GM13976 (cell line): ENCODE results near the gene HSDL2.
"Not testable (repeated sequence)": the region's sequence is repeated elsewhere in the genome, so short reads cannot be mapped to it uniquely, and the experiment has no call there.

ENCODE experiments used
- DNase-seq: peaks from one replicate; pipeline ENCODE4 v3.0.0; 2012; ENCODE audit warnings: low spot score
- in situ Hi-C: fragments of 300-500 bp; cut with MboI; formaldehyde crosslinking; loops from one replicate; pipeline ENCODE4 v1.12.0; 2022; ENCODE audit warnings: low sequenced_read_pairs, mixed read lengths, inconsistent platforms; ENCODE audit not compliant: unreplicated experiment
- TF ChIP-seq, protein P1 (sequence below): IDR thresholded peaks from 2 replicates; pipeline ENCODE4 v1.5.1; 2012; ENCODE audit warnings: borderline replicate concordance, mild to moderate bottlenecking; ENCODE audit not compliant: insufficient read depth; ENCODE audit errors: extremely low read depth, missing control alignments, control extremely low read depth

The HSDL2 gene

DNA sequence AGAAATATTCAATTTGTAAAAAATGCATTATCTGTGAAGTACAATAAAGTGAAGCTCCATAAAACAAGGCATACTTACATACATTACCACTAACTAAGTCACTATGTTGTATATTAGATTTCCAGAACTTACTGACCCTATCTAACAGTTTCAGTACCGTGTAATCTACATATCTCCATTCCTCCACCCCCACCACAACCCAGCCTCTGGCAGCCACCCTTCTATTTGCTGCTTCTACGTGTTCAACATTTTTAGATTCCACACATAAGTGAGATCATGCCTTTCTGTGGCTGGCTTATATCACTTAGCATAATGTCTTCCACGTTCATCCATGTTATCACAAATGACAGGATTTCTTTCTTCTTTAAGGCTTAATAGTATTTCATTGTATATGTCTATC lies 15.1 kb upstream of the HSDL2 start:
- TF ChIP-seq, protein P1, sequence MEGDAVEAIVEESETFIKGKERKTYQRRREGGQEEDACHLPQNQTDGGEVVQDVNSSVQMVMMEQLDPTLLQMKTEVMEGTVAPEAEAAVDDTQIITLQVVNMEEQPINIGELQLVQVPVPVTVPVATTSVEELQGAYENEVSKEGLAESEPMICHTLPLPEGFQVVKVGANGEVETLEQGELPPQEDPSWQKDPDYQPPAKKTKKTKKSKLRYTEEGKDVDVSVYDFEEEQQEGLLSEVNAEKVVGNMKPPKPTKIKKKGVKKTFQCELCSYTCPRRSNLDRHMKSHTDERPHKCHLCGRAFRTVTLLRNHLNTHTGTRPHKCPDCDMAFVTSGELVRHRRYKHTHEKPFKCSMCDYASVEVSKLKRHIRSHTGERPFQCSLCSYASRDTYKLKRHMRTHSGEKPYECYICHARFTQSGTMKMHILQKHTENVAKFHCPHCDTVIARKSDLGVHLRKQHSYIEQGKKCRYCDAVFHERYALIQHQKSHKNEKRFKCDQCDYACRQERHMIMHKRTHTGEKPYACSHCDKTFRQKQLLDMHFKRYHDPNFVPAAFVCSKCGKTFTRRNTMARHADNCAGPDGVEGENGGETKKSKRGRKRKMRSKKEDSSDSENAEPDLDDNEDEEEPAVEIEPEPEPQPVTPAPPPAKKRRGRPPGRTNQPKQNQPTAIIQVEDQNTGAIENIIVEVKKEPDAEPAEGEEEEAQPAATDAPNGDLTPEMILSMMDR: no peak
- in situ Hi-C loops: loop anchor here (10.0 to 25.0 kb wide), 2 partner anchors 452 to 610 kb away; no protein-coding TSS in a partner anchor
- DNase-seq: no peak

DNA sequence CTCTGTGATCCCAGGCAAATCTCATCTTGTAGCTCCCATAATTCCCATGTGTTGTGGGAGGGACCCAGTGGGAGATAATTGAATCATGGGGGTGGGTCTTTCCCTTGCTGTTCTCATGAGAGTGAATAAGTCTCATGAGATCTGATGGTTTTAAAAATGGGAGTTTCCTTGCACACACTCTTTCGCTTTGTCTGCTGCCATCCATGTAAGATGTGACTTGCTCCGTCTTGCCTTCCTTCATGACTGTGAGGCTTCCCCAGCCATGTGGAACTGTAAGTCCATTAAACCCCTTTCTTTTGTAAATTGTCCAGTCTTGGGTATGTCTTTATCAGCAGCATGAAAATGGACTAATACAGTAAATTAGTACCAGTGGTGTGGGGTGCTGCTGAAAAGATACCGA lies 14.7 kb upstream of the HSDL2 start:
- not testable (repeated sequence) for DNase-seq
- in situ Hi-C loops: loop anchor here (10.0 to 25.0 kb wide), 2 partner anchors 453 to 610 kb away; no protein-coding TSS in a partner anchor

DNA sequence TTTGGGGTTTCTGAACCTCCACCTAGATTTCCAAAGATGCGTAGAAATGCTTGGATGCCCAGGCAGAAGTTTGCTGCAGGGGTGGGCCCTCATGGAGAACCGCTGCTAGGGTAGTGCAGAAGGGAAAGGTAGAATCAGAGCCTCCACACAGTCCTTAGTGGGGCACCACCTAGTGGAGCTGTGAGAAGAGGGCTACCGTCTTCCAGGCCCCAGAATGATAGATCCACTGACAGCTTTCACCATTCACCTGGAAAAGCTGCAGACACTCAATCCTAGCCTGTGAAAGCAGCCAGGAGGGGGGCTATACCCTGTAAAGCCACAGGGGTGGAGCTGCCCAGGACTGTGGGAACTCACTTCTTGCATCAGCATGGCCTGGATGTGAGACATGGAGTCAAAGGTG lies 13.3 kb upstream of the HSDL2 start:
- no peak for DNase-seq
- in situ Hi-C loops: loop anchor here (10.0 to 25.0 kb wide), 2 partner anchors 454 to 612 kb away; no protein-coding TSS in a partner anchor
- TF ChIP-seq, protein P1: no peak

DNA sequence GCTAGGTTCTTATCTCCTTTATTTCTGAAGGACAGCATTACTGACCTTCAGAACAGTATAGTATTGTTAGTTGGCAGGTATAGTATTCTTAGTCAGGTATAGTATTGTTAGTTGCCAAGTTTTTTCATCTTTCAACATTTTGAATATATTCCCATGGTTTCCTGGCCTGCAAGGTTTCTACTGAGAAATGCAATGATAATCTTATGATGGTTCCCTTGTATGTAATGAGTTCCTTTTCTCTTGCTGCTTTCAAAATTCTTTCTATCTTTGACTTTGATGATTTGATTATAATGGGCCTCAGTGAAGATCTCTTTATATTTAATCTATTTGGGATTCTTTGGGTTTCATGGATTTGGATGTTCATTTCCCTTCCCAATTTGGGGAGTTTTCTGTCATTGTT lies 12.4 kb upstream of the HSDL2 start:
- in situ Hi-C loops: loop anchor here (10.0 to 25.0 kb wide), 2 partner anchors 455 to 613 kb away; no protein-coding TSS in a partner anchor

DNA sequence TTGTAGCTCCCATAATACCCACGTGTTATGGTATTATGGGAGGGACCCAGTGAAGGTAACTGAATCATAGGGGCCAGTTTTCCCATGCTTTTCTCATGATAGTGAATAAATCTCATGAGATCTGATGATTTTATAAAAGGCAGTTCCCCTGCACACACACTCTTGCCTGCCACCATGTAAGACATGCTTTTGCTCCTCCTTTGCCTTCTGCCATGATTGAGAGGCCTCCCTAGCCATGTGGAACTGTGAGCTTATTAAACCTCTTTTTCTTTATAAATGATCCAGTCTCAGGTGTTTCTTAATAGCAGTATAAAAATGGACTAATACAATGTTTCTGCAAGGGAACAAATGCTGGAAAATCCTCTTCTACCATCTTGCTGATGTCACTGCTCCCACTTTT lies 10.1 kb upstream of the HSDL2 start:
- DNase-seq: no peak
- TF ChIP-seq, protein P1: no peak
- in situ Hi-C loops: loop anchor here (10.0 to 25.0 kb wide), 2 partner anchors 458 to 615 kb away; no protein-coding TSS in a partner anchor

More for the DNA sequence above, 12.4 kb upstream of the HSDL2 start:
- TF ChIP-seq, protein P1: no peak
- DNase-seq: no peak

DNA sequence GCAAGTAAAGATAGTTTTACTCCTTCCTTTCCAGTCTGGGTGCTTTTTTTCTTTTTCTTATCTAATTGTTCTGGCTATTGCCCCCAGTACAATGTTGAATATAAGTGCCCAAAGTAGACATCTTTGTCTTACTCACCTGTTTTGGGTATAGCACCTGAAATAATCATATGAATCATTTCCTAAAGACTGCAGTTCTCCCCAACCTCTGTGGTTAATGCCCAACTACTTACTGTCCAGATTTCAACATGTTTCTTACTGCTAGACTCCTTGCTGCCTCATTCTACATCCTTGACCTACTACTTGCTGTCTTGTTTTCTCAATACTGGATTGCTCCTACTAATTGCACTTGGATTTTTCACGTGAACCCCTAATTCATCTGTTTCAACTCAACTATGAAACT lies 8.8 kb upstream of the HSDL2 start:
- no peak for DNase-seq
- in situ Hi-C loops: loop anchor here (25.0 kb wide), 1 partner anchor 459 kb away; no protein-coding TSS in a partner anchor
- TF ChIP-seq, protein P1: no peak

DNA sequence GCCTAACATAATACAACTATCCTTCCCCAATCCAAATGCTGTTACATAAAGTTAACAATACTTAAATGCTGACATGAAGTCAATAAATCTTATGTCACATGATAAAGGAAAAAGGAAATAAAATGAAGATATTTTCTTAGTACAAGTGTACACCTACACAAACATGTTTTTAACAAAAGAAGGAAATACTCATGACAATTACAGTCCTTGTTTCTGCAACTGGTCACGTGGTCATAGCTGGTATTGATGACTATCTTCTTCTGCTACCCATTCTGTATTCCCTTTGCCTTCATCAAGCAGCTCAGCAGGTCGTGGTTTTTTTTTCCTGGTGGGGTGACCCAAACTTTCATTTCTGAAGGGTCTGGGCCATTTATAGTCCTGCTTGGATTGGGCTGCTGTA lies 6.2 kb upstream of the HSDL2 start:
- DNase-seq: not testable (repeated sequence)
- in situ Hi-C loops: loop anchor here (25.0 kb wide), 1 partner anchor 461 kb away; no protein-coding TSS in a partner anchor

DNA sequence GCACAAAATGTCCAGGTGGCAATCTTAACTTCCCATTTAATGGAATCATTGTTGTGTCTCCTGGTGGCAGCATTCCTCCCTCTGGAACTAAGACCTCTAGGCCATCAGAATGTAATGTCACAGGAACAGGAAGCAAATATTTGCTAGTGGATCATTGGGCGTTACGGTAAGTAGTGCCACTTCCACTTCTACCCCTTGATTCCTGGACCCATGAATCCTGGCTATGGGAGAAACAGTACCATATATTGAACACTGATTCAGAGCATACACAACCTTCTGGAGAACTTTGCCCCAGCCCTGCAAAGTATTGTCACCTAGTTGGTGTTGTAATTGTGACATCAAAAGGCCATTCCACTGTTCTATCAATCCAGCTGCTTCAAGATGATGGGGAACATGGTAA lies 5.7 kb upstream of the HSDL2 start:
- not testable (repeated sequence) for DNase-seq
- in situ Hi-C loops: loop anchor here (25.0 kb wide), 1 partner anchor 462 kb away; no protein-coding TSS in a partner anchor
